ENCODE results near the gene CCNB1.
A peak's percentile ranks its signal among the peaks of the same experiment; 100 is the strongest.
"Not testable (repeated sequence)": the region's sequence is repeated elsewhere in the genome, so short reads cannot be mapped to it uniquely, and the experiment has no call there.

The CCNB1 gene

GRCh38 chr5:69166686-69167492, at the start of gene CCNB1:
Gene CCNB1 (plus strand): TSS chr5:69167150. CDS start chr5:69167263, 113 bp downstream.
- DNase-seq (ENCODE audit: low read depth in 2 of 2): peak; percentile 97 to 98

GRCh38 chr5:69129413-69129812, 37.5 kb upstream of the CCNB1 start:
- no peak for DNase-seq (ENCODE audit: low read depth in 2 of 2)

GRCh38 chr5:69130241-69130640, 36.7 kb upstream of the CCNB1 start:
- no peak for DNase-seq (ENCODE audit: low read depth in 2 of 2)

GRCh38 chr5:69131304-69131703, 35.6 kb upstream of the CCNB1 start:
- no peak for DNase-seq (ENCODE audit: low read depth in 2 of 2)

- no peak for DNase-seq (ENCODE audit: low read depth in 2 of 2)
Measured at GRCh38 chr5:69134126-69134525, 32.8 kb upstream of the CCNB1 start.

- DNase-seq (ENCODE audit: low read depth in 2 of 2): no peak
Measured at GRCh38 chr5:69136293-69136692, 30.7 kb upstream of the CCNB1 start.

- not testable (repeated sequence) for DNase-seq (ENCODE audit: low read depth in 2 of 2)
Measured at GRCh38 chr5:69137208-69137607, 29.7 kb upstream of the CCNB1 start.

- DNase-seq (ENCODE audit: low read depth in 2 of 2): no peak
Measured at GRCh38 chr5:69137807-69138206, 29.1 kb upstream of the CCNB1 start.

GRCh38 chr5:69138766-69139165, 28.2 kb upstream of the CCNB1 start:
- no peak for DNase-seq (ENCODE audit: low read depth in 2 of 2)

GRCh38 chr5:69140239-69140638, 26.7 kb upstream of the CCNB1 start:
- not testable (repeated sequence) for DNase-seq (ENCODE audit: low read depth in 2 of 2)

- DNase-seq (ENCODE audit: low read depth in 2 of 2): no peak
Measured at GRCh38 chr5:69140827-69141226, 26.1 kb upstream of the CCNB1 start.

- not testable (repeated sequence) for DNase-seq (ENCODE audit: low read depth in 2 of 2)
Measured at GRCh38 chr5:69148576-69148975, 18.4 kb upstream of the CCNB1 start.

GRCh38 chr5:69148981-69149675, 17.8 kb upstream of the CCNB1 start:
- DNase-seq (ENCODE audit: low read depth in 2 of 2): no peak

GRCh38 chr5:69149676-69150010, 17.3 kb upstream of the CCNB1 start:
- no peak for DNase-seq (ENCODE audit: low read depth in 2 of 2)

- DNase-seq (ENCODE audit: low read depth in 2 of 2): no peak
Measured at GRCh38 chr5:69152731-69153130, 14.2 kb upstream of the CCNB1 start.

- no peak for DNase-seq (ENCODE audit: low read depth in 2 of 2)
Measured at GRCh38 chr5:69156456-69156855, 10.5 kb upstream of the CCNB1 start.

GRCh38 chr5:69158039-69158438, 8.9 kb upstream of the CCNB1 start:
- no peak for DNase-seq (ENCODE audit: low read depth in 2 of 2)

- DNase-seq (ENCODE audit: low read depth in 2 of 2): no peak
Measured at GRCh38 chr5:69160651-69161050, 6.3 kb upstream of the CCNB1 start.

- DNase-seq (ENCODE audit: low read depth in 2 of 2): no peak
Measured at GRCh38 chr5:69167493-69167855, 524 bp downstream of the CCNB1 start.

- DNase-seq (ENCODE audit: low read depth in 2 of 2): no peak
Measured at GRCh38 chr5:69167929-69168328, 979 bp downstream of the CCNB1 start.

- DNase-seq (ENCODE audit: low read depth in 2 of 2): no peak
Measured at GRCh38 chr5:69170495-69170894, 3.5 kb downstream of the CCNB1 start.

GRCh38 chr5:69170969-69171368, 4.0 kb downstream of the CCNB1 start:
- DNase-seq (ENCODE audit: low read depth in 2 of 2): no peak

- not testable (repeated sequence) for DNase-seq (ENCODE audit: low read depth in 2 of 2)
Measured at GRCh38 chr5:69181659-69182293, 14.8 kb downstream of the CCNB1 start.

Data from stimulated activated CD8-positive, alpha-beta memory T cell treated with anti-CD3 and anti-CD28 coated beads, Interleukin-2, amount 100 ng/mL, for 48 hours (primary cell).